Ovary (tissue), 1 donor: ENCODE measurements around the gene RB1.

ENCODE experiments used
- EP300 ChIP-seq: sonication (generic); formaldehyde crosslinking; IDR thresholded peaks from one replicate; pipeline ENCODE4 v1.6.1; 2017; ENCODE audit warnings: antibody characterized with exemption
- POLR2A ChIP-seq: fragments of 450-650 bp; IDR thresholded peaks from one replicate; pipeline ENCODE4 v1.6.1; 2017; ENCODE audit warnings: antibody characterized with exemption, mild to moderate bottlenecking, moderate library complexity

- TF ChIP-seq POLR2A: no peak
- no peak for TF ChIP-seq EP300
Observed at GRCh38 chr13:48506092-48506701, 202.6 kb downstream of the RB1 start.
